ENCODE data around the gene RNF169. TPM values are rescaled to one million over a fixed set of nuclear protein-coding genes. Genes with fewer than 3 reads are reported as not detected.
A peak's percentile ranks its signal among the peaks of the same experiment; 100 is the strongest.

The RNF169 gene
- 19.8 TPM for total RNA-seq

- DNase-seq (ENCODE audit: low spot score) = peak; percentile 96
Measured at GRCh38 chr11:74748211-74749126, at the start of gene RNF169. Gene RNF169 (plus strand): TSS chr11:74748849. CDS start chr11:74748881, 32 bp downstream.

GRCh38 chr11:74699615-74700396 lies 48.8 kb upstream of the RNF169 start:
- DNase-seq (ENCODE audit: low spot score) = no peak

- no peak for DNase-seq (ENCODE audit: low spot score)
Measured at GRCh38 chr11:74701351-74701750, 47.3 kb upstream of the RNF169 start.

- peak; percentile 54 for DNase-seq (ENCODE audit: low spot score)
Measured at GRCh38 chr11:74702383-74703007, 46.2 kb upstream of the RNF169 start.

GRCh38 chr11:74703211-74703610 lies 45.4 kb upstream of the RNF169 start:
- no peak for DNase-seq (ENCODE audit: low spot score)

GRCh38 chr11:74707182-74707581 lies 41.5 kb upstream of the RNF169 start:
- no peak for DNase-seq (ENCODE audit: low spot score)

GRCh38 chr11:74707602-74708510 lies 40.8 kb upstream of the RNF169 start:
- no peak for DNase-seq (ENCODE audit: low spot score)

- no peak for DNase-seq (ENCODE audit: low spot score)
Measured at GRCh38 chr11:74709175-74709574, 39.5 kb upstream of the RNF169 start.

GRCh38 chr11:74710281-74710938 lies 38.2 kb upstream of the RNF169 start:
- DNase-seq (ENCODE audit: low spot score) = no peak

GRCh38 chr11:74713686-74714085 lies 35.0 kb upstream of the RNF169 start:
- DNase-seq (ENCODE audit: low spot score) = no peak

- no peak for DNase-seq (ENCODE audit: low spot score)
Measured at GRCh38 chr11:74714904-74715303, 33.7 kb upstream of the RNF169 start.

- no peak for DNase-seq (ENCODE audit: low spot score)
Measured at GRCh38 chr11:74717221-74717969, 31.3 kb upstream of the RNF169 start.

GRCh38 chr11:74719011-74719410 lies 29.6 kb upstream of the RNF169 start:
- no peak for DNase-seq (ENCODE audit: low spot score)

GRCh38 chr11:74720596-74721478 lies 27.8 kb upstream of the RNF169 start:
- peak; percentile 74 for DNase-seq (ENCODE audit: low spot score)

GRCh38 chr11:74721479-74721835 lies 27.2 kb upstream of the RNF169 start:
- no peak for DNase-seq (ENCODE audit: low spot score)

- no peak for DNase-seq (ENCODE audit: low spot score)
Measured at GRCh38 chr11:74723511-74723910, 25.1 kb upstream of the RNF169 start.

GRCh38 chr11:74725701-74726100 lies 22.9 kb upstream of the RNF169 start:
- no peak for DNase-seq (ENCODE audit: low spot score)

- peak; percentile 76 for DNase-seq (ENCODE audit: low spot score)
Measured at GRCh38 chr11:74726547-74727182, 22.0 kb upstream of the RNF169 start.
